HUDEP-2 (cell line): ENCODE data around the gene EIF3F.

Source experiments
- DNase-seq, 76 experiments: peaks; one replicate each; lab custom pipeline; 2025; ENCODE audit not compliant: unreplicated experiment in 76 of 76; lab: John Stamatoyannopoulos, UW

EIF3F gene

DNA sequence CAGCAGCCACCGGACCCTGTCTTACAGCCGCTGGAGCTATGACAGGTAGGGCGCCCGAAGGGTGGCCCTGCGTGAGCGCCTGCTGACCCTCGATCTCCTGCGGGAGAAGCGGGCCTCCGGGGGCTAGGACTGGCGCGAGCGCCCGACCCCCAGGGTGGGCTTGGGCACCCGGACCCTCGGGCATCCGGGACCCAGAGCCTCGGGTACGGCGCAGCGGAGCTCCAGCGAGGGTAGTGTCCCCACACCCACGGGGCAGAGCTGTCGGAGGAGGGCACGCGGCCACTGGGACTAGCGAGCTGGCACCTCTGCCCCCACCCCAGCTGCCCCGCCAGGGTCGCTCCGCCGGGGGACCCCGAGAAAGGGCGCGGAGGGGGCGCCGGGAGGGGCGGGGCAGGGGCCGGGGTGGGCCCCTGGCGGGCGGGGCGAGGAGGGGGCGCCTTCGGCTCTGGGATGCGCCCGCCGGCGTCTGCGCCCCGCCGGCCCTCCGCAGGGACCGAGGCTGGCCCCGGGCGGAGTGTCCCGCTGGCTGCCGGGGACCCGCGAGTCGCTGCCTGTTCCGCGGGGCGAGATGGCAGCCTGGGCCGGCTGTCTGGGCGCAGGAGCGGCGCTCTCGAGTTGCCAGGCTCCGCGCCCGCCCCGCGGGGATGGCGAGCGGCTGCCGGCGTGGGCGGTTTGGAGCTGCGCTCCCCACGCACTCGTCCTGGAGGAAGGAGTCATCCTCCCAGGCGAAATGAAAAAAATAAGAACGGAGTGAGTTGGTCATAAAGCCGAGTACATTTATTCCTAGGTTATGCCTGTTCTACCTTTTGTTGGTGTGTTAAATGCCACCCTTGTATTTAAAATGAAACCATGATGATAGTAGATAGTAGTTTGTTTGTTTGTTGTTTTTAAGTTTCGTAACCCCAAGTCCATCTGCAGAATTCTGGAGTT lies 32.4 kb downstream of the EIF3F start:
- DNase-seq = no peak

DNA sequence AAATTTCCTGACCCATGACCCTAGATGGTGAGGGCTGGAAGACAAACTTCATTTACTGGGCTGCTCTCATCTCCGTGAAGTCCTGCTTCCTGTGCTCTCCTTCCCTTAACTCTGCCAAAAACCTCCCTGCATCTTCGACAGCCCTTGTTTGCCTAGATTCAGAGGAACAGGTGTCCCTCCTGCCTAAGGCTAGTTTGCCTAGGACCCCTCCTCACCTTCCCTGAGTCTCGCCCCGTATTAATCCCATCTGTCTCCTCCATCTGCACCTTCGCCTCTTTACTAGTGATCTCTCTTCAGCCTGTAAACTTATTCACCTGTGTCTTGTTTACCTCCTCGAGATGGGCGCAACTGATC lies 33.1 kb downstream of the EIF3F start:
- no peak for DNase-seq

DNA sequence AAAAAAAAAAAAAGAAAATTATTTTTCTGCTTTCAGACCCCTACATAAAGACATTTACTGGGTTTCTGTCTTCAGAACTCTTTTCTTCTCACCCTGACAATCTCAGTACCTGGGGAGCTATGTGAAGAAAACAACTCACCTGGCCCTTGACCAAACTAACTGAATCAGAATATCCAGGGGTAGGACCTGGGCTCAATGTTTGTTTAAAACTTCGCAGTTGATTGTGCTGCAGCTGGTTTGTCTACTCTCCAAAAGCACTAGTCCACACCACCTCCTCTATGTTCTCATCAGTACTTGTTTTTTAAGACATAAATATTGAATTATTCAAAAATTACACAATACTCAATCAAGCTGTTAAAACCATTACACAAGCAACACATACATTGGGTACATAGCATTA lies 34.8 kb downstream of the EIF3F start:
- no peak for DNase-seq

DNA sequence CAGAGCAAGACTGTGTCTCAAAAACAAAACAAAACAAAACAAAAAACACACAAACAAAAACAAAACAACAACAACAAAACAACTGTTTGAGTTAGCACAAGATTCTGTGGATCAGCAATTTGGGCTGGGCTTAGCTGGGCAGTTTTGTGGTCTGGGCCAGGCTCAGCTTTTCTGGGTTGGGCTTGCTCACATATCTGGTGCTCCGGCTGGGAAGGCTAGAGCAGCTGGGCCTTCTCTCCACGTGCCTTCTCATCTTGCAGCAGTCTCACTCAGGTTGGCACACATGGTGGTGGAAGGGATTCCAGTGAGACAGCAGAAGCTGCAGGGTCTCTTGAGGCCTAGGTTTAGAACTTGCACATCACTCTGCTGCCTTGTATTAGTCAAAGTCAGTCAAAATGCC lies 35.7 kb downstream of the EIF3F start:
- DNase-seq = no peak

DNA sequence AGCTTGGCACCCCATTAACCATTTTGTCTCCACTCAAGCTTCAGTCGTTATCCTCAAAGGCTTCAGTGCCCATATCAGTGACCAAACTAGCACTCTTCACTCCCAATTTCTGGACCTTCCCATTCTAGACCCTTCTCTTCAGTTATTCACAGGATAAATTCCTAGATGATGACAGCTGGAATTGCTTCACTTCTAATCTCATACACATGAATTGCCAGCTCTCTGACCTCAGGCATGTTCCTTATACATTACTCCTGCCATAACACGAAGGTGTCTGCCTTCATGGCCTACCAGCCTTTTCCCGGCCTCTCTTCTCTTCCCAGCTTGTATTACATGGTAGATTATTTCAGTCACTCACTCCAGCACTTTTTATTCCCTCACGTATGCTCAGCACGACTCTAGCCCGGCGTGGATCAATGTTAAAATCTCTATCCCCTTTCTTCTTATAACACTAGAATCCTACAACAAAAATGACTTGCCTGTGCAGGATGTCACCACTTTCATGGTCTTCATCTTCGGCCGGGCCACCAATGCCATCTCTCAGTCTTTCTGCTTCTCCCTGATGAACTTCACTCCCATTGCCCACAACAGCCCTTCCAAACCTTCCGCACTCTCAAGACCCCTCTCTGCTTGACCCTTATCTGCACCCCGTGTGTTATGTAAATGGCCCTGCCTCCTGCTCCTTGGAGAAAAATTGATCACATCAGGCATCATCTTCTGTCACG lies 36.9 kb downstream of the EIF3F start:
- DNase-seq = no peak

DNA sequence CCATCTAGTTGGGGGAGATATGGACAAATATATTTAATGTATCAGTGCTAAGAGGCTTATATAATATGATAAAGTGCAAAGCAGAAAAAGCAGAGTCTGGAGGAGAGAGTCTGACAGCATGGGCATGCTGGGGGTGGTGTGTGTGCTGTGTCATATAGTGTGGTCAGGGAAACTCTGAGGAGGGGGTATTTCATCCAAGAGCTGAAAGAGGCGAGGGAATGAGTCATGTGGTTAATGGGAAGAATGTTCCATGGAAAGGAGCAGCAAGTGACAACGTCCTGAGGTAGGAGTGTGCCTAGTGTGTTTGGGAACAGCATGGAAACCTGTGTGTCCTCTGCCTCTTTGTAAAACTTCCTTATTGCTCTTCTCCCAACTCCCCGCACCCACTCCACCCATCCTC lies 38.0 kb downstream of the EIF3F start:
- DNase-seq = no peak

DNA sequence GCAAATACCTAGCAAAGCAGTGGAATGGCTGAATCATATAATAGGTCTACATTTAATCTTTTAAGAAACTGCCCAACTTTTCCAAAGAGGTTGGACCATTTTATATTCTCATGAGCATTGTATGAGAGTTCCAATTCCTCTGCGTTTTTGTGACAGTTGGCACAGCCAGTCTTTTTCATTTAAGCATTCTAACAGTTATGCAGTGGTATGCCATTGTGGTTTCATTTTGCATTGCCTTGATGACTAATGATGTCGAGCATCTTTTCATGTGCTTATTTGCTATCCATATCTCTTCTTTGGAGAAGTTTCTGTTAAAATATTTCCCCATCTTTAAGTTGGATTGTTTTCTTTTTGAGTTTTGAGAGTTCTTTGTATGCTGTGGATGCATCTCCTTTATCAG lies 38.7 kb downstream of the EIF3F start:
- DNase-seq = no peak

DNA sequence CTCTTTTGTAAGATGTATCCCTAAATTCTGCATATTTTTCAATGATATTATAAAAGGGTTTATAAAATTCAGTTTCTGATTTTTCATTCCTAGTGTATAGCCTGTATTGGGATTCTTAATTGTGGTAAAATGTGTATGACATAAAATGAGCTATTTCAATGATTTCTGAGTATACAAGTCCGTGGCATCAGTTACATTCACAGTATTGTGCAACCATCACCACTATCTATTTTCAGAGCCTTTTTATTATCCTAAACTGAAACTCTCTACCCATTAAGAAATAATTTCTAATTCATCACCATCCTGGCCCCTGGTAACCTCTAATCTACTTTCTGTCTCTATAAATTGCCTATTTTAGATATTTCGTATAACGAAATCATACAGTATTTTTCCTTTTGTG lies 39.8 kb downstream of the EIF3F start:
- no peak for DNase-seq

DNA sequence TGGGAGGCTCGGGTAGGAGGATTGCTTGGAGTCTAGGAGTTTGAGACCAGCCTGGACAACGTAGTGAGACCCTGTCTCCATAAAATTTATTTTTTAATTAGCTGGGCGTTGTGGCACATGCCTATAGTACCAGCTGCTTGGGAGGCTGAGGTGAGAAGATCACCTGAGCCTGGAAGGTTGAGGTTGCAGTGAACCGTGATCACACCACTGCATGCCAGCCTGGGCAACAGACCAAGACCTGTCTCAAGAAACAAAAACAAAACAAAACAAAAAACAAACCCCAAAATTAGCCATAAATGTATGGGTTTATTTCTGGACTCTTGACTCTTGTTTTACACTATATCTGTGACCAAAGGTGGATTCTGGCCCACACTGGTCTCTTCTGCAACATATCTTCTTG lies 41.6 kb downstream of the EIF3F start:
- DNase-seq = no peak

DNA sequence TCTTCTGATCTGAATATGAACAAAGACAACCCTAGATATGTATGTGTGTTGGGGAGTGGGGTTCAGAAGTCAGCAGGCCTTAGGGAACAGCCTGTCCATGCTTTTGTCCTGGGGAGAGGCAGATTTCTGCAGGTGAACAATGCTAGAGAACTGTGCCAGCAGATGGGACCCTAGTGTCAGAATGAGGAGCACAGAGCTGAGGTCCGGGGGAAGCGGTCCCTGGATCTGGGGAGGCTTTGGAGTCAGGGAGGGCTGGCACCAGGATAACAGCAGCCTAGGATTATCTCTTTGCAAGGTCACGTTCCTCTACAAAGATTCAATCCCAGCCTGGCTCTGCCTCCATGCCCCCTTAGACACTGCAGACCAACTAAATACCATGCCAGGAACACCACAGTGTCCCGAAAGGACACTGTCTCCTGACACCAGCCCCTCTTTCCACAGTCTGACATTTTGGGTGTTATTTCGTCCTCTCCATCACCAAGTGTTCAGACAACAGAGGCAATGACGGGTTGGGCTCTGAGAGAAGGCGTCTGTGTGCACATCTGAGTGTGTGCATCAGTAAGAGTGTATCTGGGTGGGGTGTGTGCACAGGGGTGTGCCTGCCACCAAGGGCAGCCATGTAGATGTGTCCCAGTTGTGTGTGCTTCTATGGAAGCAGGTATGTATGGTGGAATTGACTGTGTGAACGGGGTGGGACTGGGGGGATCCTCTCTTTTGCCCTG lies 43.5 kb downstream of the EIF3F start:
- no peak for DNase-seq

DNA sequence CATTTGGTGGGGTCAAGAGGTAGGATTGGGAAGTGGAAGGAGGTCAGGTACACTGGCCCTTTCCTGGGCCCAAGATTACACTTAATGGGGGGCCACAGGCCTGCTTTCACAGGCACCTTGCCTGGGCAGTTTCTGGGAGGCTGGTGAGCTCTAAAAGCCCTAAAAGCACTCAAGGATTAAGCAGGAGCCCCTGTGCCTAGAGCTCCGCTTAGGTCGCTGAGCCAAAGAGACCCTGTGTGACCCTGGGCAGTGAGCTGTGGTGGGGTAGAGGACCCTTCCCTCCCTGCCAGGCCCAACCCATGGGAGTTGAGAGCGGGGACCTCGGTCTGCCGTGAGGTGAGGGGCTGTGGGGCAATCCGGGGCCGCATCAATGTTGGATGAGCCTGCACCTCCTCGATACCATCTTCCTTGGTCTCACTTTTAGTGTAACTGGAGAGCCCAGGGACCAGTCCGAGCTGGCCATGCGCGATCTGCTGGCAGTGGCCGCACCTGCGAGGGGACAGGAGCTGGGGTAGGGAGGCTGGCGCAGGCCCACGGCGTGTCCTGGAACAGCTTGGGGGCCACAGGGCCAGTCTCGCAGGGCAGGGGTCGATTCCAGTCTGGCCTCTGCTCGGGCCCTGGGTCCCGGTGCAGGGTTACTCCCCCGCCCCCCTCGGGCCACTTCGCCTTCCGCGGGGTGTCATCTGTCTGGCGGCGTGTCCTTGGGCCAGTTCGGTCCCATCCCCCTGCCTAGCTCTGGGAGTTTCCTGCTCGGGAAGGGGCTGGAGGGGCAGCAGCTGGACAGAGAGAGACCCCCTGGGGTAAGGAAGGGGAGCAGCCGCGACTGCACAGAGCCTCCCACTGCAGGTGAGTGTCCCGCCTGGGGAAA lies 44.3 kb downstream of the EIF3F start:
- DNase-seq = no peak

DNA sequence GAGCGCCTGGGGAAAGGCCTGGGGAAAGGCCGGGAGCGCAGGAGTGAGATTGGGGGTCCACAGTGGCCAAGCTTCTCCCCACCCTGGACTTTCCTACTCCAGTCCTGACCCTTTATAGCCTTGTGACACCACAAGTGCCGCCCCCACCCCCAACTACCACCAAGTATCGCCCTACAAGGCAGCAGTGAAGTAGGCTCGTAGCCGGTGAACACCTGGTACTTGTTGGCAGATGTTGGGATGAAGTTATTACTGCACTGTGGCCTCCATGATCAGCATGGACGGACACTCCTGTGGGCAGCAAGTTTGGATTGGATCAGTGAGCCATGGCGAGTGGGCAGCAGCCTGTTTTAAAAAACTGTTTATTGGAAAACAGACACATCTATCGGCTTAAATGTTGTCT lies 45.0 kb downstream of the EIF3F start:
- no peak for DNase-seq

DNA sequence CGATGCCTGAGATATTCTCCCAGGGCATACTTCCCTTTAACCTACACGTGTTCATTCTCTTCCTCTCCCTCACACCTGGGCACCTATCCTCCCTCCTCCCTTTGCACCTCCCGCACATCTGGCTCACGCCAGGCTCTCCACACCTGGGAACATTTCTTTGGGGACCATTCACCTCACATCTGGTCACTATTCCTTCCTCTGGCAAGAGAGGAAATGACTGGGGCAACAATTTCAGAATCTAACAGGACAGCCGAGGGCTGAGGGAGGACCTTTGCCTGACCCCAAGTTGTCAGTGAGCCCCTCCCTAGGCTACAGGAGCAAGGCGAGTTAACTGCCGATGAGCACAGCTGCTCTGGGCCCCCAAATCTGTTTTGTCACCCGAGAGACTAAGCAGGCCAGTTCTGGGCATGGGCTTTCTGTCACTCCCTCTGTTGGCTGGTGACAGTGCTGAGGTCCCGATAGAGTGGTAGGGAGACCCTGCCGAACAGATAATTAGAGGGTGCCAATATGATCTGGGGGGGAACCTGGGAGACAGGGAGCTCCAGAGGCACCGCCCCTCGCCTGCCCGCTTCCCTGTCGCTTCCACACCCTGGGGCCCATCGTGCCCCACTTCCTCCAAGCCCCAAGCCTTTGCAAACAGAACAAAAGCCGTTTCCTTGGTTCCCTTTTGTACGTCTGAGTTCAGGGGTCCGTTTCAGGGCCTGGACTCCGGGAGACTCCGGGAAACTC lies 45.6 kb downstream of the EIF3F start:
- no peak for DNase-seq

DNA sequence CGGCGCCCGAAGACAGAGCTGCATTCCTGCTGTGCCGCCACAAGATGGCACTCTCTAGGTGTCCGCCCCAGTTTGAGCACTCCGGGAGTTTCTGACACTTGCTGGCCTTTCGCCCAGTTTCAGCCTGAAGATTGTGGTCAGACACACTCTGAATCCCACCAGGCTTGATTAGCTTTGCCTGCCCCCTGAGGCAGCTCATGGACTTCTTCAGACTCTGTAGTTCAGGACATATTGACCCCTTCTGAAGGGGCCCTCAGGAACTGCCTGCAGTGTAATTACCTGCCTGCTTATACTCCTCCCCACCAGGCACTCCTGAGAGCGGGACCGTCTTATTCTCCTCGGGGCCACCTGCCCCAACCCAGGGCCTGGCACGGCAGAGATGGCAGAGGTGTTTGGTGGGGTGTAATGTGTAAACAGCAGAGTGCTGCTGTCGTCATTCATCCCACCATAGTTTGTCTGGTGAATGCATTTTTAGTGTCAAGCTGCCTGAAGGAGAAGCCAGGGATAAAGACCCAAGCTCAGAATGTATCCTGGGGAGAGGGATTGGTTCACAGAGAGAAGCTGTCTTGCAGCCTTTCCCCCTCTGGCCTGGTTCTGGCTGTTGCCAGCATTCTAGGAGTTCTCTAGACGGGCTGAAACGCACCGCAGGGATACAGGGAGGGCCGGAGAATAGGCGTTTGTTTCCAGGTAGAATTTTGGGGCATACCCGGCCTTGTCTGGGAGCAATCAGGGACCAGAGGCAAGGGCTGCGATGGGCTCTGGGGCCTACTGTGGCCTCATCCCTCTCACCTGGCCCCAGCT lies 46.4 kb downstream of the EIF3F start:
- DNase-seq = peak in 69 of 76 experiments; percentile 4 to 80 (median 43)

DNA sequence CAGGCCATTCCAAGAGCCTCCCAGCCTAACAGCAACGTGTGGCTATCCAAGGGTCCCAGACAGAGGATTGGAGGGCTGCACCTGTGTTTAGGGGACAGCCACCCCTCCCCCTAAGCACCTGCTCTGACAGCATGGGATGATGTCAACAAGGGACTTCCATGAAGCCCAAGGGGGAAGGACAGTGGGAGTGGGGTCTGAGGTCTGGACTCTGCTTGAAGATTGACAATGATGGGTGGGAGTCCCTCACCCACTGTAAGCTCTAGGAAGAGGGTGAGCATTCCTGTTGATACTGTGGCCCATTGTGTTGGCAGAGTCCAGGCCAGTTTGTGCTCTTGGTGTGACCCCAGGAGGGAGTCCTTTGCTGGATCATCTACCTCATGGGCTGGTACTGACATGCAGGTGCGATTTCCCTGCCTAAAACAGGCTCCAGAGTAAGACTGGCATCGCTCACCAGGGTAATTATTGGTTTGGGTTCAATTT lies 47.0 kb downstream of the EIF3F start:
- no peak for DNase-seq

DNA sequence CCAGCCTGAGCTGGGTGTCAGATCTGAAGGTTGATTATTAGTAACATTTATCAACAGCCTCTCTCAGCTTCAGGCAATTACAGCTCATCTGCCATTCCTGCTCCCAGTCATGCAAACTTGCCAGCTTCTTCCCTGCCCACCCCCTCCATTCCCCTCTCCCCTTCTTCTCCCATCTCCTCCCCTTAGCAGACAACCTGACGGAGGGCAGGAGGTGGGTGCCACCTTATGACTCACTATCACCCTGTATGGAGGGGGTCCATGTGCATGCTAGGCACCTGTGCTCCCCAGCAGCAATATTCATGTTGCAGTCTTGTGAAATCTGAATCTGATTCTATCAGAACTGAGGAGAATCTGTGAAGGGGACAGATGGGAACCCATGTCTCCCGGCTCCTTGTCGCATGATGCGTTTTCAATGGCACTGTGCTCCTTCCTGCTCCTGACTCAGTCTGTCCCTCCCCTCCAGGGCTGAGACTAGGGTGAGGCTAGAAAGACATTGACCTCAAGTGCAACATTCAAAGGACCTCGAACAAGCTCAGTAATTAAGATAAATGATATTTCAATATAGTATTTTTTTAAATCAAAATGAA lies 47.6 kb downstream of the EIF3F start:
- no peak for DNase-seq

DNA sequence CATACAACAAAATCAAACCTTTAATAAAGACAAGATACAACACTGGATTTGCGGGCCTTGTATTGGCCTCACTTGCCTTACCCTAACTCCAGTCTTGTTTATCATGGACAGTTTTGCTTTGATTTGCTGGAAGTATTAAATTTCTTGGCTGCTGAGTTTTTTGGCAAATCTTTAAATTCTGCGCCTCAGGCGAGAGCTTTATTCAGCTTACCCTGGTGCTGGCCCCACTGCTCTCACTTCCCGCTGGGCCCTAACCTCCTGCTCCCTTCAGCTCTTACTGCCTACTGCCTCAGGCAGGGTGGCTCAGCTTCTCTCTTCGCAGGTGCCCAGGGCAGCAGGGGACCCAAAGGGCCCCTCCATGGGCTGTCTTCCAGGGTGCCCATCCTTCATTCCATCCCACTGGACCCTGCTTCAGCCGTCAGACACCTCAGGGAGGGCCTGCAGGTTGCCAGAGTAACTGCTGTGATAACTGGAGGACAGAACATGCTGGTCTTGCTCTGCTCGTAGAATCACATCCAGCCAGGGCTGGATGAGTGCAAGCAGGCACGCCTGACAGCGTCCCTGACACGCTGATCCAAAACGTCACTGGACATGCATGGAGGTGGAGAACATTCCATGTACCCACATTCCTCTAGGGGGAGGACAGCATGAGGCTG lies 48.2 kb downstream of the EIF3F start:
- DNase-seq = no peak
